GM12878 (cell line): ENCODE data around the gene DCAF5.

Experiments
- BCLAF1 ChIP-seq: fragments of 450-650 bp; IDR thresholded peaks from 2 replicates; pipeline ENCODE4 v1.6.1; 2017; ENCODE audit warnings: antibody characterized with exemption, mild to moderate bottlenecking, moderate library complexity
- CTCF ChIP-seq, 3 experiments: IDR thresholded peaks in 2 of 3; conservative IDR thresholded peaks in 1 of 3; 2 replicates each; pipeline ENCODE4 v1.5.1; 2011; ENCODE audit warnings: low read depth in 3 of 3, low read length in 3 of 3, mild to moderate bottlenecking in 3 of 3, control low read depth in 2 of 3, moderate library complexity in 2 of 3, inconsistent platforms in 1 of 3, mixed read lengths in 1 of 3; ENCODE audit not compliant: control insufficient read depth in 2 of 3, insufficient read depth in 1 of 3; ENCODE audit errors: extremely low read depth in 1 of 3
- CUX1 ChIP-seq: IDR thresholded peaks from 2 replicates; pipeline ENCODE4 v1.6.1; 2012; ENCODE audit warnings: improper control_type of control experiment, low read depth, low read length; ENCODE audit not compliant: insufficient replicate concordance
- EZH2 ChIP-seq: IDR thresholded peaks from 2 replicates; pipeline ENCODE4 v1.6.1; 2012; ENCODE audit warnings: low read depth, mild to moderate bottlenecking, control low read depth, inconsistent platforms, low read length, borderline replicate concordance; ENCODE audit not compliant: control insufficient read depth
- NFIC ChIP-seq: IDR thresholded peaks from 2 replicates; pipeline ENCODE4 v1.6.1; 2012; ENCODE audit warnings: low read depth, mild to moderate bottlenecking, inconsistent platforms, low read length, moderate library complexity
- POLR2A ChIP-seq: IDR thresholded peaks from 2 replicates; pipeline ENCODE4 v1.6.1; 2011; ENCODE audit warnings: low read depth, mild to moderate bottlenecking, low read length
- POLR2AphosphoS2 ChIP-seq: IDR thresholded peaks from 2 replicates; pipeline ENCODE4 v1.6.1; 2011; ENCODE audit warnings: low read depth, mild to moderate bottlenecking, low read length, improper control_type of control experiment, moderate library complexity
- POLR2AphosphoS5 ChIP-seq: IDR thresholded peaks from 2 replicates; pipeline ENCODE4 v1.6.1; 2011; ENCODE audit warnings: mild to moderate bottlenecking, low read length, inconsistent platforms
- SP1 ChIP-seq: IDR thresholded peaks from one replicate; pipeline ENCODE4 v1.6.1; 2011; ENCODE audit warnings: low read depth, low read length
- STAT1 ChIP-seq: fragments of 450-650 bp; conservative IDR thresholded peaks from 2 replicates; pipeline ENCODE4 v1.6.1; 2014; ENCODE audit warnings: antibody characterized with exemption, mild to moderate bottlenecking
- TARDBP ChIP-seq: IDR thresholded peaks from 2 replicates; pipeline ENCODE4 v1.6.1; 2016; ENCODE audit warnings: borderline replicate concordance
- ZNF24 ChIP-seq: fragments of 450-650 bp; IDR thresholded peaks from 2 replicates; pipeline ENCODE4 v1.6.1; 2017; ENCODE audit warnings: antibody characterized with exemption, mild to moderate bottlenecking
- ZSCAN29 ChIP-seq: fragments of 450-650 bp; IDR thresholded peaks from 2 replicates; pipeline ENCODE4 v1.6.1; 2017; ENCODE audit warnings: mild to moderate bottlenecking, moderate library complexity

GRCh38 chr14:69097974-69098373, 54.9 kb downstream of the DCAF5 start:
- no peak for TF ChIP-seq POLR2A
- no peak for TF ChIP-seq POLR2AphosphoS2
- TF ChIP-seq CTCF (IDR thresholded peaks at IDR 0.05 in 2 of 3, conservative IDR thresholded peaks at IDR 0.05 in 1 of 3; ENCODE audit: control insufficient read depth in 2 of 3, extremely low read depth in 1 of 3, insufficient read depth in 1 of 3, low read depth in 3 of 3, low read length in 3 of 3): no peak
- TF ChIP-seq ZNF24: no peak
- TF ChIP-seq NFIC: no peak
- no peak for TF ChIP-seq SP1
- no peak for TF ChIP-seq STAT1
- TF ChIP-seq BCLAF1: no peak
- no peak for TF ChIP-seq CUX1
- TF ChIP-seq TARDBP: no peak
- TF ChIP-seq POLR2AphosphoS5: no peak
- no peak for TF ChIP-seq ZSCAN29
- TF ChIP-seq EZH2: no peak
